Left renal cortex interstitium (tissue), 4 donors: ENCODE results near the gene POTED. TPM values are rescaled to one million over a fixed set of nuclear protein-coding genes. Genes with fewer than 3 reads are reported as not detected.
"Not testable (repeated sequence)": the region's sequence is repeated elsewhere in the genome, so short reads cannot be mapped to it uniquely, and the experiment has no call there.

ENCODE experiments used
- DNase-seq, 4 donors: peaks; one replicate each; pipeline ENCODE4 v3.0.0-alpha.2; 2013; ENCODE audit warnings: low read depth in 4 of 4, low spot score in 2 of 4, missing footprints in 1 of 4
- polyA plus RNA-seq, 4 donors: library from polyadenylated mRNA; unstranded; fragments of 120-200 nt; gene quantifications; one replicate each; pipeline ENCODE4 v1.2.1, GENCODE V29; 2013; ENCODE audit not compliant: insufficient read length in 4 of 4

The POTED gene
- polyA plus RNA-seq, result not detected

- DNase-seq, result not testable (repeated sequence)
Observed at GRCh38 chr21:13609477-13609876, at the start of gene POTED. POTED (plus strand) TSS chr21:13609777; CDS start chr21:13610229, 452 bp downstream.

DNA sequence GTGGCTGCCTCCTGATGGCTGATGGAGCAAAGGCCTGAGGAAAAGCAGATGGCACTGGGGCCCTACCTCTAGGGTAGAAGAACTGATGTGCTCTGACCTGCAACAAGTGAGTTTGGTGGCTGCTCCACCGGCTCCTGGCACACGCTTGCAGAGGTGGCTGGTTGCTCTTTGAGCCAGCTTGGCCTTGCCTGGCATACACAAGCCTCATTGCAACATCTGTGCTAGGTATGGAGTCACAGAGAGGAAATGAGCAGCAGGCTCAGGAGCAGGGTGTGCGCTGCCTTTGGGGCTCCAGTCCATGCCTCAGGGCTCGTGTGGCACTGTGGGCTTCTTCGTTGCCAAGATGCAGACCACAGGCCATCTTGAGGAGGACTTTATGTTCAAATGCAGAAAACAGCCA lies 40.5 kb downstream of the POTED start:
- not testable (repeated sequence) for DNase-seq

- DNase-seq, result not testable (repeated sequence)
Observed at GRCh38 chr21:13651746-13652145, 42.2 kb downstream of the POTED start.
